Diencephalon (tissue), 1 donor: ENCODE results near the gene NPS. TPM values are rescaled to one million over a fixed set of nuclear protein-coding genes. Genes with fewer than 3 reads are reported as not detected.

Source experiments
- total RNA-seq: library from RNA; depleted of rRNA; stranded (reverse); fragments of >200 nt; gene quantifications from one replicate; pipeline ENCODE4 v1.2.3, GENCODE V29; 2014

NPS gene, protein sequence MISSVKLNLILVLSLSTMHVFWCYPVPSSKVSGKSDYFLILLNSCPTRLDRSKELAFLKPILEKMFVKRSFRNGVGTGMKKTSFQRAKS
- not detected for total RNA-seq

DNA sequence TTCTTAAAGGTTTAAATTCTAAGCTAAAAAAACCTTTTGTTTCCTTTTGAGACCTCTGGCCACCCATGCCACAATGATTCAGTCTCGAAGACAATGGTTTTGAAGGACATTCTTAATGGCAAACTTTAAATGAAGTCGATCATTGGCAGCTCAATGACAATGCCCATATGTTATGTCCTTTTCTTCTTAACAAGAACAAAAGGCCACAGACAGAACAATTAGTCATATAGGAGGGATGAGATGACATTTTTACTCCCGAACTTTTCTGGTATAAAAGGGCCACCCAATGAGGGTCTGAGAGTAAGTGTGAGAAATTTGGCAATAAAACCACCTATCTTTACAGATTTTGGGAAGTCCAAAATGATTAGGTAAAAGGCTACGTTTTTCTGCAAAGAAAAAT lies at the start of gene NPS:
TSS of gene NPS (plus strand) at position 301 of the 400 bp plus-strand sequence. CDS start at position 361, 60 bp downstream.

Other genes starting within 250 kb of the NPS start
- gene FOXI2, start 187.9 kb downstream of the NPS start, total RNA-seq, result not detected